GM18519 (cell line): ENCODE data around the gene CELA2A.
"Not testable (repeated sequence)": the region's sequence is repeated elsewhere in the genome, so short reads cannot be mapped to it uniquely, and the experiment has no call there.

Source experiments
- ATAC-seq: cut with Tn5 transposase; IDR thresholded peaks from one replicate; pipeline ENCODE4 v1.9.1; 2021; ENCODE audit warnings: mild to moderate bottlenecking, moderate library complexity; ENCODE audit not compliant: unreplicated experiment, low FRiP score

The CELA2A gene

DNA sequence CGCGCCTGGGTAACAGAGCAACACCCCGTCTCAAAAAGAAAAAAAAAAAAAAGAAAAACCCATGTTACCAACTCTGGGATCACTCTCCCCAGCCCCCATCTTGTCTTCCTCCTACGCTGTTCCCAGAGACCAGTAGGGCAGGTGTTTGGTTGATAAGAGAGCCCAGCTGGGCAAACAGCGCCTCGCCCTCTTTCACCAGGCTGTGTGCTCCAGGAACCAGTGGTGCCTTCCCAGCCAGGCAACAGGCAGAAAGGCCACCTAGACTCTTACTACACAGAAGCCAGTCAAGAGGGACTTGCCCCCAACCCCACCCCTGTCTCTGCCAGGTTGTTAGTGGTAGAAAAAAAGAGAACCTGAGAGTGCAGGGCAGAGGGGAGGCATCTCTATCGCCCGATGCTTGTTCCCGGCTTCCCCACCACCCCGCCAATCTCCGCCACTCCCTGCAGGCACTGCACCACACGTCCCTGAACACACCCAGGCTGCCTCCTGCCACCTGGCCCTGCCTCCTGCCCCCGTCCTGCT, 32.3 kb upstream of the CELA2A start:
- ATAC-seq = no peak

GRCh38 chr1:15424981-15425380, 31.6 kb upstream of the CELA2A start:
- no peak for ATAC-seq

DNA sequence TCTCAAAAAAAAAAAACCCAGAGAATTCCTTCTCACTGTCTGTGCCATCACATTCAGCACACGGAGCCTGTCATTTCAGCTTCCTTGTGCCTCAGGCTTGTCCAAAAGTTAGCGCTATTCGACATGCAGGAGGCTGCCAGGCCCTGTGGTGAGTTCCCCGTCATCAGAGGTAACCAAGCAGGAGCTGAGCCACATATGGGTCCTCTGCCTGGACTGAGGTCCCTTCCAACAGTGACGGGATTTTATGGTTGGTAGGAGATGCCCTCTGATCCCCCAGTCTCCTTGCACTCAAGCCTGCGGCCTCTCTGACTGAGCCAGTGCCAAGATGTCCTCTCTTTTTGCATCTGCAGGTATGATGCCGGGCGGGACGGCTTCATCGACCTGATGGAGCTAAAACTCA, 31.0 kb upstream of the CELA2A start:
- no peak for ATAC-seq

GRCh38 chr1:15425958-15426357, 30.6 kb upstream of the CELA2A start:
- ATAC-seq = no peak

GRCh38 chr1:15426492-15427279, 29.8 kb upstream of the CELA2A start:
- ATAC-seq = no peak

DNA sequence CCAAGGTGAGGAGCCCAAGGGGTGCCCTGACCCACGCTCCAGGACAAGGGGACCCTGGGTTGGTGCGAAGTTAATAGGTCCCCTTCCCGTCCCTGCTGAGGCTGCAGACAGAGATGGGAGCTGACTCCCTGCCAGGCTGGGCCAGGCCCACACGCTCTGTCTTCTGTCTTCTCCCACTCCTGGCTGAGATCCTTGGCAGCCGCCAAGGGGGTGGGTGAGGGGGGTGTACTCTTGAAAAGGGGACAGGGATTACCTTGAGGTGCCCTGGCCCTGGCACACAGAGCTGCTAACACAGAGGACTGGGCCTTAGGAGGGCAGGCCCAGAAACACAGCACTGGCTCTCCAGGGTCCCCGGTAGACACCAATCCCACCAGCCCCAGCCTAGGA, 29.3 kb upstream of the CELA2A start:
- ATAC-seq = no peak

GRCh38 chr1:15428252-15428651, 28.3 kb upstream of the CELA2A start:
- ATAC-seq = not testable (repeated sequence)

DNA sequence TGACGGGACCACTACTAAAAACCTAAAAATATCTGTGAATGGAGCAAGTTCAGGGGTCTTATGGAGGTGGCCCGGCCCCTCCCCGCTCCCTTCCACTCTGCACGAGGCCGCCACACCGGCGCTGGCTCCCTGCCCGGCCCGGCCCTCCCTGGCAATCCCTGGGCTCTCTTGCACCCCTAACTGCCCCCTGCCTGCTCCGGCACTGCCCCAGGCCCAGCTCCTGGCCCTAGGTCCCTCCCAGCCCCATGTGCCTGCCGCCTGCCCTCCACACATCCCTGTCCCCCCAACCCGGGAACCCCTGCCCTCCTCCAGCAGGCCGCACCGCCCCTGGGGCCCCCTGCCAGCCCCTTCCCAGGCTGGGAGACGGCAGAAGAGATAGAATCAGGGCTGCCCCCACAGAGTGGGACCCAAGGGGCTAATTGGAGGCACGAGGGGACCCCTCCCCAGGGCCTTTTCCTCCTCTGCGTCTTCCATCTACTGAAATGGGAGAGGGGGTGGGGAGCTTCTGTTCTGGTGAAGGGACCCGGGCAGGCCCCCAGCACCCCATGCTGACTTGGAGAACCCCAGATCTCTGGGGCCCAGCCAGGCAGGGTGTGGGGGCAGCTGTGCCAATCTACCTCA, 27.6 kb upstream of the CELA2A start:
- no peak for ATAC-seq

DNA sequence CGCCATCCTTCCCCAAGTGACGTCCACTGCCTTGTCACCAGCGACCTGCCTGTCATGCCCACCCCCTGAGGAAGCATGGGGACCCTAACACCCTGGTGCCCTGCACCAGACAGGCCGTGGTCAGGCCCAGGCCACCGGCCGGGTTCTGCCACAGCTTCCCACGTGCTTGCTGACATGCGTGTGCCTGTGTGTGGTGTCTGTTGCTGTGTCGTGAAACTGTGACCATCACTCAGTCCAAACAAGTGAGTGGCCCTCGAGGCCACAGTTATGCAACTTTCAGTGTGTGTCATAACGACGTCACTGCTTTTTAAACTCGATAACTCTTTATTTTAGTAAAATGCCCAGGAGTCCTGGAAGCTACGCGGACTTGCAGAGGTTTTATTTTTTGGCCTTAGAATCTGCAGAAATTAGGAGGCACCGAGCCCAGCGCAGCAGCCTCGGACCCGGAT, 26.8 kb upstream of the CELA2A start:
- ATAC-seq = no peak

DNA sequence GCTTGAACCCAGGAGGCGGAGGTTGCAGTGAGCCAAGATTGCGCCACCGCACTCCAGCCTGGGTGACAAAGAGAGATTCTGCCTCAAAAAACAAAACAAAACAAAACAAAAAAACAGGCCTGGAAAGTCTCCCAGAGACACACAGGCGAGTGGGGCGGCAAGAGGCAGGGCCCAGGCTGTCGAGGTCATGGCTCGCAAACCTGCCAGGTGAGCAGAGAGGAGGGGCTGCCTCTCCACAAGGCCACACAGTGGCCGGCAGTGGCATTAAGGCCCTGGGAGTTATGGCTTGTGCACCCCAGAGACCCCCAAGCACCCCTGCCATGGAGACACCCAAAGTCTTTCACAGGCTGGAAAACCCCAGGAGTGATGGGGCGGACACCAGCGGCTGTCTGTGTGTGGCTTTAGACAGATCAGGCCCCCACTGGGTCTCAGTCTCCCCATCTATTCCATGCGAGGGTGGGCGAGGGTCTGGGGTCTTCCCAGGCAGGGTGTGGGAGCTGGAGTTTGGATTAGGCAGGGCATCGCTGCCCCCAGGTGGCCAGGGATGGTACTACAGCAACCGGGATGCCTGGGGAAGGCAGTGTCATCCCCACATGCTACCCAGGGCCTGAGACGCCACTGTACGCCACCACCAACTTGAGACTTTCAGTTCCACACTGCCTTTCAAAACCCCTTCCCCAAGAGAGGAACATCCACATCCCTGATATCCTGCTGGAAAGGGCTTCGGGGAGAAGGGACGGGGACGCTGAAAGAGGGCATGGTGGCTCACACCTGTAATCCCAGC, 25.6 kb upstream of the CELA2A start:
- ATAC-seq = no peak

GRCh38 chr1:15431571-15431948, 25.0 kb upstream of the CELA2A start:
- no peak for ATAC-seq

DNA sequence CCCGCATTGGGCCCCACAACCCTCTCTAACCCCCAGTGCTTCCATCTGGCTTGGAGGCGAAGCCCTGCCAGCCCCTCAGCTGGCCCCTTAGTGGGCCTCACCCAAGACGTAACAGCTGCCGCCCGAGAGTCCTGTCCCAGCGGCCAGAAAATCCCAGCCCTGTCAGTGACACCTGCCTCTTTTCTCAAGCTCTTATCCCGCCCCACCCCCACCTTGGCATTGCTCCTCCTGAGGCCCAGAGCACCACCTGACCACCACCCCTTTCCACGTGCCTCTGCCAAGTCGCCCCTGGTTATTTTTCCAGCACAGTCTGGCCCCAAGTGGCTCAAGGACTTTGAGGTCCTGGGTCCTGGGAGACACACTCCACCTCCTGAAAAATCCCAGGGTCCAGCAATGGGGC, 24.2 kb upstream of the CELA2A start:
- ATAC-seq = no peak

DNA sequence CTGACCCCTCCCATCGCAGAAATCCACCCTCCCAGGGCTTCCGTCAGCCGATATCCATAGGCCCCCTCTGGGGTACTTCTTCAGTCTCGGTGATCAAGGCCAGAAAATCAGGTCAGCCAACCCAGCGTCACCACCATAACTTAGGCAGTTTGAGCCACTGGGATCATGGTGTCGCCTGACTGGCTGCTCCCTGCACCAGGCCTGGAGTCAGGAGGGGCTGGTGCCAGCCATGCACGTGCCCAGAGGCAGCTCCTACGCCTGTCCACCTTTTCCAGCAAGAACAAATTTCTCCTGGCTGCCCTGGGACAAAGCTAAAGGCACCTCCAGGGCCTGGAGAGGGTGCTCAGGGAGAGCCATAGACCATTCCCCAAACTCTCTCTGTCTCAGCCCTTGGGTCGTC, 23.1 kb upstream of the CELA2A start:
- ATAC-seq = no peak

DNA sequence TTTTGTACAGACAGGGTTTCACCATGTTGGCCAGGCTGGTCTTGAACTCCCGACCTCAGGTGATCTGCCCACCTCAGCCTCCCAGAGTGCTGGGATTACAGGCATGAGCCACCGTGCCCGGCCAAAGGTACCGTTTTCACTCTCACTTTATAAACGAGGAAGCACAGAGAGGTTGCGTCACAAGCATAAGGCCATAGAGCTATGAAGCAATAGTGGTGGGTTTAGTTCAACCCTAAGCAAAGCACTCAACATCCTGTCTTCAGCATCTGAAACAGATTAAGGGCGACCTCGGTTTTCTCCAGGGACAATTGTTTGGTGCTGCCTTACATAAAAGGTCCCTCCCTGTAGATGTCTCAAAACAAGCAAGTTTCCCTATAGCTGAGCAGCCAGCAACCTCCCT, 21.8 kb upstream of the CELA2A start:
- ATAC-seq = not testable (repeated sequence)

DNA sequence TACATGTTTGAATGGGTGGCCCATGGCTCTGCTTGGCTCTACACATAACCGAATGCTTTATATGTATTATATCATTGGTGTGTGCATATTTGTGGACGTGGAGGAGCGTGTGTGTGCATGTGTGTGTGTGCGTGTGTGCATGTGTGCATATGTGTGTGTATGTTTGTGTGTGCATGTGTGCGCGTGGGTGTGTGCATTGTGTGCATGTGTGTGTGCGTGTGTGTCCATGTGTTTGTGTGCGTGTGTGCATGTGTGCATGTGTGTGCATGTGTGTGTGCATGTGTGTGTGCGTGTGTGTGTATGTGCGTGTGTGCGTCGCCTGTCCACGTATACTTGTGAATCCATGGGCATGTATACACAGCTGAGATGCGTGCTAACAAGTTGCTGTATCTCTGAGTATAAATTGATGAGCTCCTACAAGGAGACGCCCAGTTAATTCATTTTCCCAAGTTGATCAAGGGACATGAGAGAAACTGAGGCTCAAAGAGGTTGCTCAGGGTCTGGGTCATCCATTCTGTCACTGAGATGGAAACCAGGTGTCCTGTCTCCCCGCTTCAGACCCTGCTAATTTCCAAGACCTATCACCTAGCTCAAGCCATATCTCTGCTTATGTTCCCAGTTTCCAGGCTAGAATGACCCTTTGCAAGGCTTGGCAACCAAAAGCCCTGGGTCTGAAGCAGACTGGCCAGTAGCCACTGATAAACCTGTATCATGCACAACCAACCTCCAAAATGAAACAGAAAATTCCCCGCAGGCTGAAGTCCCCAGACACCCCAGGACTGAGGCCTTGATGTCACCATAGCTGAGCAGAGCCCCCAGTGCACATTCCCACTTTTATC, 21.1 kb upstream of the CELA2A start:
- ATAC-seq = no peak

DNA sequence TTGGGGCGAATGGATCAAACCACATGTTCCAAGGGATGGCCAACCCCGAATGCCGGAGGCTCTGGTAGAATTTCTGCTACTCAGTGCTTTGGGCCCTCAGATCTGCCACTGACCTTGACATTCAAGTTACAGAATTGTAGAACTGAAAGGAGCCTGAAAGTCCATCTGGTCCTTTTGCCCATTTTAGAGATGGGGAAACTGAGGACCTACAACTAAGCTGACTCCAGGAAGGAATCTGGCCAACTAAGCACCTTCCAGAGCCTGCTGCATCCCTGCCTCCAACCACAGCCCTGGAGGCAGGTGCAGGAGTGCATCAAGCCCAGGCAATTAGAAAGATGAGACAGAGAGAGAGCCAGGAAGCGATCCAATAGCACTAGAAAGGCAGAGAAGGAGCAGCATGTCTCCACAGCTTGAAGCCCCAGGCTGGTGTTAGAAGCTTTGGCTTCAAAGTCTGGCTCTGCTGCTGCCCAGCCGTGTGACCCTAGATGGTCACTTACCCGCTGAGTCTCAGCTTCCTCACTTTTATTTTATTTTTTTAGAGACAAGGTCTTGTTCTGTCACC, 19.6 kb upstream of the CELA2A start:
- no peak for ATAC-seq

- no peak for ATAC-seq
Measured at GRCh38 chr1:15439325-15439724, 17.2 kb upstream of the CELA2A start.

GRCh38 chr1:15440357-15440756, 16.2 kb upstream of the CELA2A start:
- no peak for ATAC-seq

GRCh38 chr1:15441247-15441646, 15.3 kb upstream of the CELA2A start:
- ATAC-seq = no peak

GRCh38 chr1:15442119-15442518, 14.4 kb upstream of the CELA2A start:
- no peak for ATAC-seq
